ENCODE measurements around the gene NDST1.

NDST1 gene

DNA sequence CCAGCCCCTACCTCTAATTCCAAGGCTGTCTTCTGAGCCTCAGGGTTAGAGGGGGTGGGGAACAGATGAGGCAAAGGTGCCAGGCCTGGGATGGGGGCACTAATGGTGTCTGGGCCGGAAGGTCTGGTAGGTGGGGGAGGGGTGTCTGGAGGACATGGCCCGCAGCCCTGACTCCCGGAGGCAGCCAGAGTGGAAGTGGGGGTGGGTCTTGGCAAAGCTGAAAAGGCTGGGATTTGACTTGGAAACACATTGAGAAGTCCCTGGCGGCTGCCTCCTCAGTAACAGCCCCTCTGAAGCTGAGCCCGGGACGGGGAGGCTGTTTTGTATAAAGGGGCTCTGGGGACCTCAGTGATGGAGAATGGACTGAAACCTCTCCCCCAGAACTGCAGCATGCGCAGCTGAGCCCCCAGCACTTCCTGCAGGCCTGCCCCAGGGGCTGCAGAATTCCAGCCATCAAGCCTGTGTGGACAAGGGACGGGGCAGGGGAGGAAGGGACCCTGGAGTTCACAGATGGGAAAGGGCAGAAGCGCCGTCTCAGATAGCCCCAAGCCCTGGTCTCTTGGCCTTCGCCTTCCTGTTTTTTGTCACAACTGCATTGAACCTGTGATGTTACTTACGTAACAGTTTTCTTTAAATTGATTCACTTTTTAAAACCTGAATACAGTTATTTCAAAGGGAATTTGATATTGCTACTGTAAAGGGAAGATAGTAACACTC lies 83.2 kb downstream of the NDST1 start:
- in situ Hi-C loops (cut with HindIII; ENCODE audit: low pct_ligation_motif_present, low sequenced_read_pairs), result no loop called here
- DNase-seq, result no peak
- Histone ChIP-seq H3K4me3 (ENCODE audit: low read depth, low read length) (no peak overlapping the region), H3K27me3 (replicated peaks) (no peaks in the 10 kb centered on the region), H3K36me3 (replicated peaks) (no peaks in the 10 kb centered on the region), H3K27ac (no peak overlapping the region)
- TF ChIP-seq, protein P1, sequence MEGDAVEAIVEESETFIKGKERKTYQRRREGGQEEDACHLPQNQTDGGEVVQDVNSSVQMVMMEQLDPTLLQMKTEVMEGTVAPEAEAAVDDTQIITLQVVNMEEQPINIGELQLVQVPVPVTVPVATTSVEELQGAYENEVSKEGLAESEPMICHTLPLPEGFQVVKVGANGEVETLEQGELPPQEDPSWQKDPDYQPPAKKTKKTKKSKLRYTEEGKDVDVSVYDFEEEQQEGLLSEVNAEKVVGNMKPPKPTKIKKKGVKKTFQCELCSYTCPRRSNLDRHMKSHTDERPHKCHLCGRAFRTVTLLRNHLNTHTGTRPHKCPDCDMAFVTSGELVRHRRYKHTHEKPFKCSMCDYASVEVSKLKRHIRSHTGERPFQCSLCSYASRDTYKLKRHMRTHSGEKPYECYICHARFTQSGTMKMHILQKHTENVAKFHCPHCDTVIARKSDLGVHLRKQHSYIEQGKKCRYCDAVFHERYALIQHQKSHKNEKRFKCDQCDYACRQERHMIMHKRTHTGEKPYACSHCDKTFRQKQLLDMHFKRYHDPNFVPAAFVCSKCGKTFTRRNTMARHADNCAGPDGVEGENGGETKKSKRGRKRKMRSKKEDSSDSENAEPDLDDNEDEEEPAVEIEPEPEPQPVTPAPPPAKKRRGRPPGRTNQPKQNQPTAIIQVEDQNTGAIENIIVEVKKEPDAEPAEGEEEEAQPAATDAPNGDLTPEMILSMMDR (IDR thresholded peaks at IDR 0.05; ENCODE audit: low read depth, low read length, missing control alignments), result no peak

DNA sequence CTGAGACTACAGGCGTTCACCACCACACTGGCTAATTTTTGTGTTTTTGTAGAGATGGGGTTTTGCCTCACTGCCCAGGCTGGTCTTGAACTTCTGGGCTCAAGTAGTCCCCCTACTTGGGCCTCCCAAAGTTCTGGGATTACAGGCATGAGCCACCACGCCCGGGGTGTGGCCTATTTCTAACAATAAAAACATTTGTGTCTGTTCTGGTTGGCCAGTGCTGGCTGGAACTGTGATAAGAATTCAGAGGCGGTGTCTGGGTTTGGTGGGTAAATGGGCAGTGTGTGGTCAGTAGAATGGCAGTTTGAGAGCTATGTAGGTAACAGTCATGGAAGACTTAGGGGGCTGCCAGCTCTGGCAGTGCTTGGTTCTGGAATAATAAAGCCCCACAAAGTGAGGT lies 85.7 kb downstream of the NDST1 start:
- TF ChIP-seq, protein P1 (IDR thresholded peaks at IDR 0.05; ENCODE audit: low read depth, low read length, missing control alignments), result no peak
- Histone ChIP-seq H3K27me3 (replicated peaks) (no peaks in the 10 kb centered on the region), H3K27ac (no peak overlapping the region), H3K36me3 (replicated peaks) (no peaks in the 10 kb centered on the region), H3K4me3 (ENCODE audit: low read depth, low read length) (no peak overlapping the region)
- DNase-seq, result no peak
- in situ Hi-C loops (cut with HindIII; ENCODE audit: low pct_ligation_motif_present, low sequenced_read_pairs), result no loop called here

DNA sequence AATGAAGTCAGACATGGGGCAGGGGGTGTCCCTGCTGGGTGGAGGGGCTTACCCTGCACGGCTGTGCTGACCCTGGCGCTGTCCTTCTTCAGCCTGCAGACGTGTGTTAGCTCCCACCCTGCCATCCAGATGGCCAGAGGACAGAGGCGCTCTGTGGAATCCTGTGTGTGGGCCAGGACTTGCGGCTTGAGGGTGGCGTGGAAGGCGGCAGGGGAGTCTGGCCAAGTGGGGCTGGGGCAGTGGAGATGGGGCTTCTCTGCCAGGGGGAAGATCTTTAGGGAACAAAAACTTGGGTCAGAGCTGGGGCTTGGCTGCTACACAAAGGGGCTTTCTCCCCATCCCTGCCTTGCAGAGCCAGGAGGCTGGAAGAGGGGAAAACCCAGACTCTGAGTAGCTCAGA lies 86.1 kb downstream of the NDST1 start:
- Histone ChIP-seq H3K27ac (no peak overlapping the region), H3K36me3 (replicated peaks) (no peaks in the 10 kb centered on the region), H3K4me3 (ENCODE audit: low read depth, low read length) (no peak overlapping the region), H3K27me3 (replicated peaks) (no peaks in the 10 kb centered on the region)
- TF ChIP-seq, protein P1 (IDR thresholded peaks at IDR 0.05; ENCODE audit: low read depth, low read length, missing control alignments), result no peak
- no peak for DNase-seq
- in situ Hi-C loops (cut with HindIII; ENCODE audit: low pct_ligation_motif_present, low sequenced_read_pairs), result no loop called here

DNA sequence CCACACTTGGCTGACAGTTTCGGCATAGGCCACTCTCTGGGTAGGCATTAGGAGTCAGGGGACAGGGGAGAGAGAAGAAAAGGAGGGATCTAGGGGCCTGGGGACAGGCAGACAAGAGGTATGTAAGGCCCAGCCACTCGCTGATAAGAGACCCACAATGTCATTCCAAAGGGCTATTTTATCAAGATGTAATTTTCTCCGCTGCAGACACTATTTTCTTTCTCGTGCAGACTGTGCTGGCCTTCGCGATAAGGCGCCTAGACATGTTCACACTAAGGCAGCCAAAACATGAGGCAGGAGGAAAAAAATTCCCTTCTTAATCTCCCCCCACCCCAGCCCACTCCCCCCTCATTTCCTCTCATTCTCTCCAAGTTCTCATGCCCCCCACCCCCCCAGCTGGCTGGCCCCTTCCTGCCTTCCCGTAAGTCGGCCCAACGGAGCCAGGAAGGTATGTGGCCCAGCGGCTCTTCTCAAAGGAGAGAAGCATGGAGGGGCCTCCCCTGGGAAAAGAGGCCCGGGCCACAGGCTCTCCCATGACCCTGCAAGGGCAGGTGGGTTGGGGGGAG lies 87.6 kb downstream of the NDST1 start:
- Histone ChIP-seq H3K27me3 (replicated peaks) (no peaks in the 10 kb centered on the region), H3K4me3 (ENCODE audit: low read depth, low read length) (no peak overlapping the region), H3K27ac (peak overlapping the region; percentile 41), H3K36me3 (replicated peaks) (no peaks in the 10 kb centered on the region)
- peak; percentile 79 for DNase-seq
- TF ChIP-seq, protein P1 (IDR thresholded peaks at IDR 0.05; ENCODE audit: low read depth, low read length, missing control alignments), result no peak
- in situ Hi-C loops (cut with HindIII; ENCODE audit: low pct_ligation_motif_present, low sequenced_read_pairs), result no loop called here

DNA sequence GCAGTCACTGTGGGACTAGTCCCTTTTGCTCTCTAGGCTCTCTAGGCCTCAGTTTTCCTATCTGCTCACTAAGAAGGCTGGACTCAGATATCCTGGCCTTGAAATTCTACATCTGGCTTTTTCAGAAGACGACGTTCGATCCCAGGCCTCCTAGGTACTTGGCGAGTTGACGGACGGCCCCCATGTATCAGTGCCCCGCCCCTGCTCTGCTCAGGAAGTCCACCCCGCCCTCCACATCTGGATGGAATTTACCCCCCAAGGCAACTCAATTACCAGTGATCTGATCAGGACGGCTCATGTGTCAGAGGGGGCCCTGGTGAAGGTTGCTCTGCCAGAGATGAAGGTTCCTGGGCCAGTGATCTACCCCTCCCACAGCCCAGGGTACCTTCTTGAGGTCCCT lies 88.4 kb downstream of the NDST1 start:
- H3K4me3 ChIP-seq (ENCODE audit: low read depth, low read length), result no peak overlapping the region
- in situ Hi-C loops (cut with HindIII; ENCODE audit: low pct_ligation_motif_present, low sequenced_read_pairs), result no loop called here
- TF ChIP-seq, protein P1 (IDR thresholded peaks at IDR 0.05; ENCODE audit: low read depth, low read length, missing control alignments), result no peak
- DNase-seq, result no peak
- H3K27me3 ChIP-seq (replicated peaks), result no peaks in the 10 kb centered on the region
- H3K36me3 ChIP-seq (replicated peaks), result no peaks in the 10 kb centered on the region
- H3K27ac ChIP-seq, result no peak overlapping the region

DNA sequence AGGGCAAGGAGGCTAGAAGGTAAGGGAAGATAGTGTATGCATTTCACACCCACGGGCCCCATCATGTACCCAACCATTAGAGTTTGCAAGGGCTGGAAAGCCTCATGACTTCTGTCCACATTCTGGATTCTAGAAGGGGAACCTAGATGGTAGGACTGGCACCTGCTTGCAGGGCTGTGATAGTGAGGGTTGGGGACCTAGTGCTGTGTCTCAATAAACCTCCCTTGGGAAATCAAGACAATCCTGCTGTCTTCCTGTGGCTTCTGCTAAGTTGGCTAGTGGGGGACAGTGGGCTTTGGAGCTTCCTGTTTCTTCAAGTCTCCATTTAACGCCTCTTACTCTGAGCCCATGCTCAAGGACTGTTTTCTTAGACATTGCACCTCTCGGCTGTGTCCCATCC lies 88.9 kb downstream of the NDST1 start:
- in situ Hi-C loops (cut with HindIII; ENCODE audit: low pct_ligation_motif_present, low sequenced_read_pairs), result no loop called here
- DNase-seq, result no peak
- no peak overlapping the region for H3K4me3 ChIP-seq (ENCODE audit: low read depth, low read length)
- no peak overlapping the region for H3K27ac ChIP-seq
- no peaks in the 10 kb centered on the region for H3K36me3 ChIP-seq (replicated peaks)
- TF ChIP-seq, protein P1 (IDR thresholded peaks at IDR 0.05; ENCODE audit: low read depth, low read length, missing control alignments), result no peak
- no peaks in the 10 kb centered on the region for H3K27me3 ChIP-seq (replicated peaks)

All from brain microvascular endothelial cell (primary cell).